Progenitor cell of endocrine pancreas (in vitro differentiated cells): ENCODE measurements around the gene HOXC13. TPM values are rescaled to one million over a fixed set of nuclear protein-coding genes. Genes with fewer than 3 reads are reported as not detected.

Experiments used
- DNase-seq: peaks from one replicate; pipeline ENCODE4 v3.0.0; 2021; ENCODE audit warnings: low spot score; ENCODE audit not compliant: unreplicated experiment
- H3K27ac Mint-ChIP-seq: 2 replicates; pipeline ENCODE4 v1.8.0; 2021; ENCODE audit warnings: mild to moderate bottlenecking, moderate library complexity, mixed read lengths
- H3K27me3 Mint-ChIP-seq: 2 replicates; pipeline ENCODE4 v1.8.0; 2021; ENCODE audit warnings: mixed read lengths
- H3K36me3 Mint-ChIP-seq: 2 replicates; pipeline ENCODE4 v1.8.0; 2022; ENCODE audit warnings: mixed read lengths; ENCODE audit not compliant: insufficient read depth
- H3K4me1 Mint-ChIP-seq: 2 replicates; pipeline ENCODE4 v1.8.0; 2021; ENCODE audit warnings: low read depth, mixed read lengths
- H3K4me3 Mint-ChIP-seq: 2 replicates; pipeline ENCODE4 v1.8.0; 2021; ENCODE audit warnings: low read depth, mild to moderate bottlenecking, moderate library complexity, mixed read lengths
- H3K9me3 Mint-ChIP-seq: 2 replicates; pipeline ENCODE4 v1.8.0; 2021; ENCODE audit warnings: low read depth, mixed read lengths
- total RNA-seq: library from RNA; stranded (reverse); gene quantifications from 2 replicates; pipeline ENCODE4 v1.2.1, GENCODE V29; 2021
- TF ChIP-seq, protein P1 (sequence below): fragments of 200-600 bp; sonication (generic); IDR thresholded peaks from one replicate; pipeline ENCODE4 v1.5.0; 2021; ENCODE audit warnings: antibody characterized with exemption, mild to moderate bottlenecking; ENCODE audit not compliant: unreplicated experiment

HOXC13 gene
- total RNA-seq, 1 donor from 2014 or later, result not detected

DNA sequence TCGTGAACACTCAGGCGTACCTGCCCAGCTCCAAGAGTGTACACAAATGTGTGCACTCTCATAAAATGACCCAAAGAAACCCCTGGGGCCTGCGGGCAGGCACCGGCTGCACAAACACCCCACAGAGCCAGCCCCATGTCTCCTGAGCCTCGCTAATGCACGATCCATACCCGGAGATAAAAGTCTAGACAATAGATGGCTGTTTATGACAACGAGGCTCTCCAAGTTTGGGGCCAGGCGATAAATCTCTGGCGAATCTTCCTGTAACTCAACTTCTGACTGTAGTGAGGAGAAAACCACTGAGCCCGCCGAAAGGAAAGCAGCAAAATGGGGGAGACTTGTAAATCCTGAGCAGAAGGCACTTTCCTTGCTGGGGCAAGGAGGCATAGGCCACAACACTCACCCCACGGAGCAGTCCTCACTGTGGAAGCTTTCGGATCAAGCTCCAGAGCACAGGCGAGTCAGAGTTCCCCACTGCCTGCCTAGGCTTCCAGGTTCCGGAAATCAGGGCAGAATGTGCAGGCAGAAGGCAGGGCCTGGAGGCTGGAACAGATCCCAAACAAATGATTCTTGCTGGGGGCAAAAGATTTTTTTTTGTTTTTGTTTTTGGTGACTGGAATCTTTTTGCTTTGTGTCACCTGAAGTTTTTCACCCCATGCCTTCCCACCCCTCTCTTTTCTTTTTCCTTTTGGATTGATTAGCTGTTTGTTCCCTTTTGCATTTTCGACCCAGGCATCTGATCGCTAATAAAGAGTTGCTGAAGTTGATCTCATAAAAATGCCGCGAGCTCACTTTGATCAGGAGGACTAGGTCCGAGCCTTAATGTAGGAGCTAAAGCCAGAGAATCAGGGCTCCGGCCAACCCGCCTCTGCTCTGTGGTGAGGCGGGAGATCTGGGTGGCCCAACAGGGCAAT lies 29.8 kb downstream of the HOXC13 start:
- no peaks in the 10 kb centered on the region for H3K4me1 Mint-ChIP-seq
- no peaks in the 10 kb centered on the region for H3K36me3 Mint-ChIP-seq
- no peaks in the 10 kb centered on the region for H3K9me3 Mint-ChIP-seq
- TF ChIP-seq, protein P1, sequence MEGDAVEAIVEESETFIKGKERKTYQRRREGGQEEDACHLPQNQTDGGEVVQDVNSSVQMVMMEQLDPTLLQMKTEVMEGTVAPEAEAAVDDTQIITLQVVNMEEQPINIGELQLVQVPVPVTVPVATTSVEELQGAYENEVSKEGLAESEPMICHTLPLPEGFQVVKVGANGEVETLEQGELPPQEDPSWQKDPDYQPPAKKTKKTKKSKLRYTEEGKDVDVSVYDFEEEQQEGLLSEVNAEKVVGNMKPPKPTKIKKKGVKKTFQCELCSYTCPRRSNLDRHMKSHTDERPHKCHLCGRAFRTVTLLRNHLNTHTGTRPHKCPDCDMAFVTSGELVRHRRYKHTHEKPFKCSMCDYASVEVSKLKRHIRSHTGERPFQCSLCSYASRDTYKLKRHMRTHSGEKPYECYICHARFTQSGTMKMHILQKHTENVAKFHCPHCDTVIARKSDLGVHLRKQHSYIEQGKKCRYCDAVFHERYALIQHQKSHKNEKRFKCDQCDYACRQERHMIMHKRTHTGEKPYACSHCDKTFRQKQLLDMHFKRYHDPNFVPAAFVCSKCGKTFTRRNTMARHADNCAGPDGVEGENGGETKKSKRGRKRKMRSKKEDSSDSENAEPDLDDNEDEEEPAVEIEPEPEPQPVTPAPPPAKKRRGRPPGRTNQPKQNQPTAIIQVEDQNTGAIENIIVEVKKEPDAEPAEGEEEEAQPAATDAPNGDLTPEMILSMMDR, result no peak
- H3K4me3 Mint-ChIP-seq, result no peak overlapping the region
- H3K27me3 Mint-ChIP-seq, result peaks cover 100% of the 10 kb centered on the region
- no peak overlapping the region for H3K27ac Mint-ChIP-seq
- DNase-seq, result no peak

DNA sequence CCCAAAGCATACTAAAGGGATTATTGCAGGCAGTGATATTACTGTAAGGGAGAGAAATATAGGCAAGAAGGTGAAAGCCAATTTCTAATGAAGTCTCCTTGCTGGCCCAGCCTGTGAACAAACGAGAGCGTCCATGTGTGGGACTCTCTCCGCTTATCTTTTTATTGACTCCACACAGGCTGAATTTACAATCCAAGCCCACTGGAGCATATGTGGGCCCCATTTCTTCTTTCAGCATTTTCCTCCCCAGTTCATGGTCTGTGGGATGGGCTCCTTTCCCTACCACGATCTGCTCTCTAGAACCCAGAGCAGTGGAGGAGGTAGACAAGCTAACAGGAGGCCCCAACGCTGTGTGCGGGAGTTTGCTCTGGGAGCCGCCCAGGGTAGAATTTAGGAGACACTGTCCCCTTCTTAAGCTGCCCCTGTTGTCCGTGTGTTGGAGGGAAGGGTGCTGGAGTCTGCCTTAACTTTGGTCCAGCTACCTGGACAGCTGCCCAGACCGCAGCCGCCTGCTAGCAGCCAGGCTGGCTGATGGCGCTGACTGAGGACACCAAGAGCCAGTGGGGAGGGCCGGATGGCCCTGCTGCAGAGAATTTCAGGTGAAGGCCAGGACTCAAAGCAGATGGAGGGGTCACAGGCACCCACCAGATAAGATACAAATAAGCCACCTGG lies 31.1 kb downstream of the HOXC13 start:
- H3K4me3 Mint-ChIP-seq, result no peak overlapping the region
- H3K27ac Mint-ChIP-seq, result no peak overlapping the region
- H3K27me3 Mint-ChIP-seq, result peaks cover 95% of the 10 kb centered on the region
- no peaks in the 10 kb centered on the region for H3K36me3 Mint-ChIP-seq
- no peaks in the 10 kb centered on the region for H3K4me1 Mint-ChIP-seq
- DNase-seq, result no peak
- TF ChIP-seq, protein P1, result no peak
- no peaks in the 10 kb centered on the region for H3K9me3 Mint-ChIP-seq

DNA sequence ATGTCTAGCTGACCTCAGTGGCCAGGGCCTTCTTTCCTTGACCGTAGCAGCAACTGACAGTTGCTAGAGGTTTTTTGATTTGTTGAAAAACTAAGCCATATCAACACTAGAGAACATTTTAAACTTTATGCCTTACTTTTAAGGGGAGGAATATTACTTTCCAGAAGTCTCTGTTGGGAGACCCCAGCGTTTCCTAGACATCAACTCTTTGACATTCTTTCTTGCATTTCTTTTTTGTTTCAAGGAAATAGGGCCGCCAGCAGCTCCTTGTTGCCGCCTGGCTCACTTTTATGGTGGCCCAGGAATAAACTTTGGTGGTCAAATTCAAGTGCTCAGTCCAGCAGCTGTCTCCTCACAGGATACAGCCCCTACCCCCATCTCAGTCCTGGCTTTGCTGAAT lies 31.8 kb downstream of the HOXC13 start:
- Mint-ChIP-seq H3K27ac (no peak overlapping the region), H3K36me3 (no peaks in the 10 kb centered on the region), H3K27me3 (peaks cover 93% of the 10 kb centered on the region), H3K9me3 (no peaks in the 10 kb centered on the region), H3K4me1 (no peaks in the 10 kb centered on the region), H3K4me3 (no peak overlapping the region)
- no peak for DNase-seq
- TF ChIP-seq, protein P1, result no peak

DNA sequence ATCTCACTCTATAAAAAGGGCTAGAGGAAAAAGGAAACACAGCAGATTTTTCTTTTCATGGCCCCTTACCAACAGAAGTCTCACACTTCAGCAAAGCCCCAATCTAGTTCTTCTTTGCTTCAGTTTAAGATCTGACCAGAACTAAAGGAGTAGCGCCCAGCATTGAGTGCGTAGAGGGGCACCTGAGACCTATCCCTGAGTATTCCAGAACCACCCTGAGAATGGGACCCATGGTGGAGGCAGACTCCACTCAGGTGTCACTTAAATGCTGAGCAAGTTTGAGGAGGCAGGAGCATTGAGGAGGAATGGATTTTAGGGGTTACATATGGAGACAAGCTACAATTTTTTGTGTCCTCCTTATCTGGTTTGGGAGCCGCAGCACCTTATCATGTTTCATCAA lies 32.5 kb downstream of the HOXC13 start:
- DNase-seq, result no peak
- H3K4me3 Mint-ChIP-seq, result no peak overlapping the region
- TF ChIP-seq, protein P1, result no peak
- H3K4me1 Mint-ChIP-seq, result no peaks in the 10 kb centered on the region
- H3K27me3 Mint-ChIP-seq, result peaks cover 93% of the 10 kb centered on the region
- H3K9me3 Mint-ChIP-seq, result no peaks in the 10 kb centered on the region
- H3K27ac Mint-ChIP-seq, result no peak overlapping the region
- no peaks in the 10 kb centered on the region for H3K36me3 Mint-ChIP-seq

DNA sequence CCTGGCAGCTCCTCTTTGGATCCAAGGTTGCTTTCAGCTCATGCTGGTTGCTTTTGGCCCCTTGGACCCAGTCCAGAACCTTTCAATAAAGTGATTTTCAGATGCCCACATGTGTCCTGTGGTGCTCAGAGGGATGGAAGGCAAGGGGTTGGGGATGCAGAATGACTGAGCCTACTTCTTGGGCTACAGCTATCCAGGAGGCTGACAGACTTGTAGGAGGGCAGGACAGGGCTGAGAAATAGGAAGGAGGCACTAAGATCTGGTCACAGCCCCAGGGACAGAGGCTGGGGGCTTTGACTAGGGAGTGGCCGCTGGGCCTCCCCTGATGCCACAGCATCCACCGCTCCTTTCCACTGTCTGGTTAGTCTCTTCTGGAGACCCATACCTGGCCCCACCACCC lies 33.1 kb downstream of the HOXC13 start:
- no peaks in the 10 kb centered on the region for H3K4me1 Mint-ChIP-seq
- peaks cover 93% of the 10 kb centered on the region for H3K27me3 Mint-ChIP-seq
- DNase-seq, result no peak
- no peaks in the 10 kb centered on the region for H3K36me3 Mint-ChIP-seq
- H3K27ac Mint-ChIP-seq, result no peak overlapping the region
- TF ChIP-seq, protein P1, result no peak
- H3K9me3 Mint-ChIP-seq, result no peaks in the 10 kb centered on the region
- no peak overlapping the region for H3K4me3 Mint-ChIP-seq
